HepG2 (cell line): ENCODE results near the gene RRAS. TPM values are rescaled to one million over a fixed set of nuclear protein-coding genes. Genes with fewer than 3 reads are reported as not detected.

ENCODE experiments used
- ATF7 ChIP-seq, 2 experiments: fragments of 450-650 bp in 1 of 2; sonication (generic) in 1 of 2; formaldehyde crosslinking in 1 of 2; IDR thresholded peaks; 2 replicates each; pipeline versions ENCODE4 v1.4.0 to v1.6.1; 2016 to 2020; ENCODE audit warnings: antibody characterized with exemption in 1 of 2, mild to moderate bottlenecking in 1 of 2, missing genetic modification reagents in 1 of 2
- MIER3 ChIP-seq: IDR thresholded peaks from 2 replicates; pipeline ENCODE4 v1.6.1; 2016; ENCODE audit warnings: missing compliant biosample characterization, borderline replicate concordance
- PHF21A ChIP-seq: sonication (generic); formaldehyde crosslinking; IDR thresholded peaks from 2 replicates; pipeline ENCODE4 v1.5.0; 2020; ENCODE audit warnings: mild to moderate bottlenecking, missing genetic modification reagents
- SAFB2 ChIP-seq: sonication (generic); formaldehyde crosslinking; IDR thresholded peaks from 2 replicates; pipeline ENCODE4 v1.5.1; 2020; ENCODE audit warnings: missing genetic modification reagents, low read depth, mild to moderate bottlenecking, borderline replicate concordance
- SPEN ChIP-seq: sonication (generic); formaldehyde crosslinking; IDR thresholded peaks from 2 replicates; pipeline ENCODE4 v1.5.1; 2020; ENCODE audit warnings: low read depth, mild to moderate bottlenecking, missing genetic modification reagents
- STAT5B ChIP-seq: sonication (generic); formaldehyde crosslinking; IDR thresholded peaks from 2 replicates; pipeline ENCODE4 v1.4.0; 2020; ENCODE audit warnings: missing genetic modification reagents
- ZBTB40 ChIP-seq, 2 experiments: fragments of 450-650 bp in 1 of 2; sonication (generic) in 1 of 2; formaldehyde crosslinking in 1 of 2; IDR thresholded peaks; 2 replicates each; pipeline versions ENCODE4 v1.6.1 to v1.8.0; 2016 to 2022; ENCODE audit warnings: antibody characterized with exemption in 1 of 2, mild to moderate bottlenecking in 1 of 2, missing genetic modification reagents in 1 of 2
- ZFP36 ChIP-seq: fragments of 150-350 bp; IDR thresholded peaks from 2 replicates; pipeline ENCODE4 v1.6.1; 2018; ENCODE audit warnings: borderline replicate concordance, low read length, low read depth; ENCODE audit not compliant: partially characterized antibody
- ZMAT3 ChIP-seq: sonication (generic); formaldehyde crosslinking; conservative IDR thresholded peaks from 2 replicates; pipeline ENCODE4 v1.7.0; 2021; ENCODE audit warnings: missing genetic modification reagents
- ZNF292 ChIP-seq: sonication (generic); formaldehyde crosslinking; IDR thresholded peaks from 2 replicates; pipeline ENCODE4 v1.8.1; 2022; ENCODE audit warnings: mild to moderate bottlenecking, low read depth, missing genetic modification reagents, borderline replicate concordance
- ZNF382 ChIP-seq: sonication (generic); formaldehyde crosslinking; IDR thresholded peaks from 2 replicates; pipeline ENCODE4 v1.5.0; 2020; ENCODE audit warnings: missing genetic modification reagents, mild to moderate bottlenecking, borderline replicate concordance
- ZNF678 ChIP-seq: sonication (generic); formaldehyde crosslinking; IDR thresholded peaks from 2 replicates; pipeline ENCODE4 v1.4.0; 2020; ENCODE audit warnings: mild to moderate bottlenecking, missing genetic modification reagents
- ZXDC ChIP-seq: sonication (generic); formaldehyde crosslinking; IDR thresholded peaks from 2 replicates; pipeline ENCODE4 v1.5.0; 2020; ENCODE audit warnings: mild to moderate bottlenecking, missing genetic modification reagents
- polyA plus RNA-seq, 8 experiments: library from polyadenylated mRNA; depleted of rRNA in 3 of 8; stranded (reverse) in 7 of 8; unstranded in 1 of 8; fragments of >200 nt; fragmentation: Illumina TruSeq in 4 of 8; extraction: Trizol in 4 of 8; gene quantifications; 2 replicates each; pipeline versions ENCODE4 v1.2.1 to v1.2.3, GENCODE V29; 2011 to 2016; ENCODE audit warnings: low read depth in 4 of 8, missing spikeins in 1 of 8, mixed read lengths in 1 of 8; ENCODE audit not compliant: insufficient read depth in 1 of 8
- total RNA-seq, 5 experiments: library from RNA; depleted of rRNA; stranded (reverse); fragments of >200 nt; fragmentation: Illumina TruSeq; extraction: Trizol; gene quantifications; 2 replicates each; pipeline ENCODE4 v1.2.3, GENCODE V29; 2016; ENCODE audit warnings: low read depth in 1 of 5

RRAS gene
- total and polyA plus RNA-seq, 2 of the 13 experiments (the other 11 are each of a cell fraction or from before 2014, with no cell fraction given), result 1.5 to 12.0 TPM

GRCh38 chr19:49640113-49640898, at the start of gene RRAS (continued):
- TF ChIP-seq ZBTB40 (IDR thresholded peaks at IDR 0.05) (no peak), ZBTB40 (CRISPR knock-in tag; IDR thresholded peaks at IDR 0.05) (no peak), MIER3 (CRISPR knock-in tag) (peak; percentile 92; the same call in 1 of the 2 replicates), ZNF678 (CRISPR knock-in tag) (0 out of 2 replicates have a peak, but pooled peaks have one; percentile 59), ZNF292 (CRISPR knock-in tag) (no peak), STAT5B (CRISPR knock-in tag) (no peak), ATF7 (IDR thresholded peaks at IDR 0.05) (peak; percentile 69), ATF7 (CRISPR knock-in tag; IDR thresholded peaks at IDR 0.05) (peak; percentile 96), SPEN (peak; percentile 40), ZNF382 (CRISPR knock-in tag) (no peak), SAFB2 (CRISPR knock-in tag) (no peak), ZMAT3 (CRISPR knock-in tag) (peak; percentile 84; the same call in 1 of the 2 replicates), PHF21A (peak; percentile 97), ZXDC (CRISPR knock-in tag) (no peak), ZFP36 (no peak)
